GM23248 (cell line): ENCODE measurements around the gene SPTBN4.

ENCODE experiments used
- EZH2 ChIP-seq: fragments of 200-600 bp; sonication (generic); IDR thresholded peaks from 2 replicates; pipeline ENCODE4 v1.6.1; 2018; ENCODE audit warnings: antibody characterized with exemption, mild to moderate bottlenecking; ENCODE audit not compliant: insufficient read depth, poor library complexity, severe bottlenecking
- EZH2phosphoT487 ChIP-seq: fragments of 200-600 bp; sonication (generic); IDR thresholded peaks from 2 replicates; pipeline ENCODE4 v1.6.1; 2018; ENCODE audit warnings: antibody characterized with exemption, moderate library complexity, mild to moderate bottlenecking, low read depth; ENCODE audit not compliant: insufficient read depth

DNA sequence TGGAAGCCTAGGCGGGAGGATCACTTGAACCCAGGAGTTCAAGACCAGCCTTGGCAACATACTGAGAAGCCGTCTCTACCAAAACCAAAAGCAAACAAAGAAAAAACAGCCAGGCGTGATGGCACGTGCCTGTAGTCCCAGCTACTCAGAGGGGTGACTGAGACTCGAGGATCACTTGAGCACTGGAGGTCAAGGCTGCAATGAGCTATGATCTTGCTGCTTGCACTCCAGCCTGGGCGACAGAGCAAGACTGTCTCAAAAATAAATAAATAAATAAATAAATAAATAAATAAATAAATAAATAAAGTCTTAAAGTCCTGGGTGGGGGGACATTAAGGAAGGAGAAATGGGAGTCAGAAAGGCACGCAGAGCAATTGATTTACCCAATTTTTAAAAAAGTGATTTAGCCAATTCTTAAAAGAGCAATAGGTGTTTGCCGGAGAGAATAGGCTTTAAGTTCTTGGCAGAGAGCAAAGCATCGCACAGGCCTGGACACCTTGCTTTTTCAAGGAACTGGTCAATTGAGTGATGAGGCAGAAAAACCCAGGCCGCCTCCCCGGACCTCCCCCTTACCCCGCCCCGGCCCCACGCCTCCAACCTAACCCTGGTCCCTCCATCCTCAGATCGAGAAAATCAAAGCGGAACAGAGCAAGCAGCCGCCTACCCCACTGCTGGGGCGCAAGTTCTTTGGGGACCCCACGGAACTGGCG is 100.4 kb downstream of the SPTBN4 start:
- TF ChIP-seq EZH2 (no peak), EZH2phosphoT487 (no peak)
